GM18873 (cell line): ENCODE data around the gene RPTOR.

Experiments
- ATAC-seq: cut with Tn5 transposase; IDR thresholded peaks from one replicate; pipeline ENCODE4 v1.9.1; 2021; ENCODE audit warnings: mild to moderate bottlenecking, moderate library complexity, moderate number of reproducible peaks; ENCODE audit not compliant: unreplicated experiment, low FRiP score

Gene RPTOR

GRCh38 chr17:80636361-80637018, 91.9 kb downstream of the RPTOR start:
- ATAC-seq = no peak

GRCh38 chr17:80637048-80637781, 92.6 kb downstream of the RPTOR start:
- no peak for ATAC-seq

DNA sequence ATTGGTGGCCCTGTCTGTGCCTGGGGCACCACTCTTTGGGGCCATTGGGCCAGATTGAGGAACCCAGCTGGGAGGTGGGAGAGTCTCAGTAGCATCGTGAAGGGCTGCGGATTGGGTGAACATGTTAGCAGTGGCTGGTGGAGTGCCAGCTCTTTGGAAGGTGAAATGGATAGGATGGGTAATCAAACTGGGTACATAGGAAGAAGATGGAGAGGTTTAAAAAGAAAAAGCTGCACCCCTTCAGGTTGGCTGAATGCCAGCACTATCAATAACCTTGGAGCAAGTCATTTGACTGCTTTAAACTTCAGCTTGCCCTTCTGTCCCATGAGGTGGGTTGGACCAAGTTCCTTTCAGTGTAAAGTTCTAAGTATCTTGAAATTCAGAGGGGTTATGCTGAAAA, 95.0 kb downstream of the RPTOR start:
- ATAC-seq = no peak

DNA sequence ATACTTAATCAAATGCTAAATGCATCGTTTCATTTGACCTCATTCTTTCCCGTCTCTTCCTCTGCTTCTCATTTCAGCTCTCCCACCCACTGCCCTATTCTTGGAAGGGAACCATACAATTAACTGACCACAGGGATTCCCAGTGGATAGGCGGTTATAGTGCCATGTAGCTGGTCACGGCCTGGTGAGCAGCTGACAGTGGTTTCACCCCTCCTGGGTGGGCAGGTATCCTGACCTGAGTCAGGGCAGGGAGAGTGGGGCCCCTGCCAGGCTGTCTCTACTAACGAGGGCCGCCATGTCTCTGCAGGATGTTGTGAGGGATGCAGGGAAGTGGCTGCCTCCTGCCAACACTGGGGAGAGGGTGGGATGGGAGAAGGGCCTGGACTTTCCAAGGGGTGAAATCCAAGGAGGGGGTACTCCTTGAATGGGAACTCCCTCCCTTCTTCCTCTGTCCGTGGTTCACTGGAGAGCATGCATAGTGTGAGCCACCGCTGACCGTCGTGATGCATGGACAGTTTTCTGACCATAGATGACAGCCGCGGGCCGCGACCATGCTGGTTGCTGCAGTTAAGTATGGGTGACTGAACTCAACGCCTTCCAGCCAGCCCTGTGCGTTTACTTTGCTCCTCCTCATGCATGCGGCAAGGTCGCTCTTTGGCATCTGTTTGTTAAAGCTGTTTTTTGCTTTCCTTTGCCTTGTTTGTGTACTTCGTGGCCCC, 95.9 kb downstream of the RPTOR start:
- ATAC-seq = no peak

DNA sequence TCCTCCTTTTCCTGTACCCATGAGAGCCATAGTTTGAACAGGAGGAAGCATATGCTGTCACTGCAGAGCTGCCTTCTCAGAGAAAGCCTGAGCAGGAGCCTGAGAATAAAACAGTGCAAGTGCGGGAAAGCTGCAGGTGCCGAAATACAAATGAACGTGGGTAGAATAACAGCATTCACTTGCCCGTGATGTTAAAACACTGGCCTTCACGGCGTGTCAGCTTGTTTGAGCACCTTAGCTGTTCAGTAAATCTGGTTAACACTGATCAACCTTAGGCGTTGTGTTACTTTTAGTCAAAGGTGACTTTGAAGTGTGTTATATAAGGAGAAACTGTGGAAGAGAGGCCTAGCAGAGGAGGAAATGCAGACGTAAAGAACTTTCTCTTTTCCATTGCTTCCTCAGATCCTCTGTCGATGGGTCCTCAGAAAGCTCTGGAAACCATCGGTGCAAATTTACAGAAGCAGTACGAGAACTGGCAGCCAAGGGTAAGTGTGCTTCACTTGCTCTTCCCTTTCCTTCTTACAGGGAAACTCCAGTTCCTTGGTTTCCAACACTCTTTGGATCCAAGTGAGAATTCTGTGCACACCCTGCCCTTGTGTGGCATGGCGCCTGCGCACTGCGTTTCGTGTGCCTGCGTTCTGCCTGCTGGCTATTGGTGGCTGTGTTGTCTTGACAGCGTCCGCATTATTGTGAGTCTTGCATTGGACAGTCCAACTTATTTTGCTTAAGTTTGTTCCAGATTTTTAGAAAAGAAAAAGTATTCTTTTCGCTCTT, 98.9 kb downstream of the RPTOR start:
- ATAC-seq = no peak

GRCh38 chr17:80644536-80644935, 99.9 kb downstream of the RPTOR start:
- ATAC-seq = no peak

GRCh38 chr17:80645706-80646325, 101.2 kb downstream of the RPTOR start:
- no peak for ATAC-seq

DNA sequence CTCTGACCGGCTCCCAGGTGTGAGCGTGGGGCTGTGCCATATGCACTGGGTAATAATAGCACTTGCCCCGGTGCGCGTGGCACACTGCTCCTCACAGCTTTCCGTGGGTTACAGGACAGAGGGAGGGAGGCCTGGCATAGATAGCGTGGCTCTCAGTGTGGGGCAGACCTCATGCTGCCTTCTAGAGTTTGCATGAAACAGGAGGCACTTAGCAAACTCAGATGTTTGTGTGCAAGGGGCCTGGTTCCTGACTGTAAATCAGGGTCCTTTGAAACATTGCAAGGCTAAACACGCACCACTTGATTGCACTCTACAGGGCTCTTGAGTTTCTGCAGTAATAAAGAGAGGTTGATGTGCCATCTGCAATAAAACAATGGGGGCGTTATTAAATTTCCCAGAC, 101.7 kb downstream of the RPTOR start:
- ATAC-seq = no peak

- no peak for ATAC-seq
These were observed 103.1 kb downstream of the RPTOR start for GRCh38 chr17:80647746-80648145.

GRCh38 chr17:80649200-80649644, 104.6 kb downstream of the RPTOR start:
- ATAC-seq = no peak

DNA sequence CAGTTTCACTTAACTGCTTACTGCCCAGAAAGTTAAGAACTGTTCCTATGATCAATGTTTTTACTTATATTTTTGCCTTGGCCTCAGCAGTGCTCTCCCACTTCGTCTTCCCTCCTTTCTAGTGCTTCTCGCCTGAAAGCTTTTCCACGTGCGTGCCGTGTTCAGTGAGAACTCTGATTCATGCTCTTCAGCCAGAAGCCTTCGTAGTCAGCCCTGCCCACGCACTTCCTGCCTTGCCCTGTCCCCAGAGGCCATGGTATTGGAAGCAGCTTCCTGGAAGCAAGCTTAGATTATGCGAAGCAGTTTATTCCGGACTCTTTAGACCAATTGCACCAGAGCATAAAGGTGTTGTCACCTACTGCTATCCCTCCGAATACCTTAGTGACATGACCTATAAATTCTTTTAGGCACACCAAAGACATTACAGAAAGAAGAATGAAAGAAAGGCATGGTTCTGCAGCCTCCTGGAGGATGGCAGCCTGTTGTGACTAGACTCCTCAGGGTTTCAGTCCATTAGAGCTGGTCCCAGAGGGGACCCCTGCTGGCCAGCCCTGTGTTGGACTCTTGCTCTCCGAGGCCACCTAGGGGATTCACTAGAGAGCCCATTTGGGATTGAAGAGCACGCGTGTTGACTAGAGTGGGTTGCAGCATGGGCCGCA, 105.2 kb downstream of the RPTOR start:
- ATAC-seq = no peak

DNA sequence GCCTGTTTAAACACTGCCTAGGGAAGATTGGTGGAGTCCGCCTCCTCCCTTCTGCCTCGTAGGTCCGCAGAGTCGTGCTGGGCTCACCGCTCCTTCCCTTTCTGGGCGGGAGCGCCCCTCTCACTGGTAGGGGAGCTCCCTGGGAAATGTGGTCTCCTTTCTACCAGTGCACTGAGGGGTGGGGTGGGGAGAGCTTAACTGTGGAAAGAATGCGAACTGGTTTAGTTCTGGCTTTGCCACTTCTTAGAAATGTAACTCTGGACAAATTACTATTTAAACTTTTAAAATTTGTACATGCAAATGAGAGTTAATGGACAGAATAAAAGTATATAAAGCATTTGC, 105.7 kb downstream of the RPTOR start:
- ATAC-seq = no peak

- ATAC-seq = no peak
These were observed 106.3 kb downstream of the RPTOR start for GRCh38 chr17:80650751-80651518.

DNA sequence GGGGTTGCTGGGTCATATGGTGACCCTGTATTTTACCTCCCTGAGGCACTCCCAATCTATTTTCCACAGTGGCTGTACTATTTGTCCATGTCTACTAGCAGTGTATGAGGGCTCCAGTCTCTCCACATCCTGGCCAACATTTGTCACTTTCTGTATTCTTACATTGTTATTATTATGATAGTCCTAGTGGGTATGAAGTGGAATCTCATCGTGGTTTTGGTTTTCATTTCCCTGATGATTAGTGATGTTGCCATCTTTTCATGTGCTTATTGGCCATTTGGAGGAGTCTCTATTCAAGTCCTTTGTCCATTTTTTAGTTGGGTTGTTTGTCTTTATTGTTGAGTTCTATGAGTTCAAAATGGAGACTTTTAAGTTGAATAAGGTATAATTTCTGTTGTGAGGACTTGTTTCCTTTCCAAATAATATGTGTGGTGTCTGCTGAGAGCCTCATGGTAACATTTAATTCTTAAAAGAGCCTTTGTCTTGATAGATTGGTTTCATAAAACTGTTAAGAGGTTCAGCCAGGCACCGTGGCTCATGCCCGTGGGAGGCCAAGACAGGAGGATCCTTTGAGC, 108.2 kb downstream of the RPTOR start:
- ATAC-seq = no peak

DNA sequence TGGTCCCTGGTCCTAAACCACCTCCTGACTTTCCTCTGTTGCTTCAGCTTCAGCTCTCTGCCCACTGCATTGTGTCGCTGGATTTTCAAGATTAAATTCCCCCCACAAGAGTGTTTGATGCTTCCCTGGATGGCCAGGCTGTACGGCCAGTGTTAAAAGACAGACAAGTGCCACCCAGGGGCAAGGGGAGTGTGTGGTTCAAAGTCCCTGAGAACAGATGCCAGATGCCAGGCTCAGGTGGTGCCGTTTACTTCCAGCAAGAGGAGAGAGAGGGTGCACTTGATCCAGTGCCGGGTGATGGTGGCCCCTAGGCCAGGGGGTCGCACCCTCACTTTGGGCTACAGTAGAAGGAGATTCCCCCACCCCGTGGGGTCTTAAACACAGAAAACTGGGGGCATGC, 109.2 kb downstream of the RPTOR start:
- no peak for ATAC-seq

GRCh38 chr17:80655608-80656007, 111.0 kb downstream of the RPTOR start:
- no peak for ATAC-seq

DNA sequence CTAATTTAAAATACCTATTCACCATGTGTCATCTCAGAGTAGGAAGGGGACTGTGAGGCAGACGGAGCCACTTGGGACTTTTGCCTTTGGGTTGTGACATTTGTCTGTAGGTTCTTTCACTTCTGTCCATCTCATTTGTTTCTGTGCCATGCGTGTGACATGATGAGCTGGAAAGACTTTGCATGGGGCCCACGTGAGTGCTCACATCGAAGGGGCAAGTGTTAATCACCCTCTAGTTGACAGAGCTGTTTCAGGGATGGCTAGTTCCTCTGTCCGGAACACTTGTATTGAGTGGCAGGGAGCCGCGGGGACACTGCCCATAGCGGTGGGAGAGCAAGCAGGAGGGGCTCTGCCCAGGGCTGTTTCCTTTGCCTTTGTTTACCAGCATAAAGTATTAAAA, 112.0 kb downstream of the RPTOR start:
- no peak for ATAC-seq

DNA sequence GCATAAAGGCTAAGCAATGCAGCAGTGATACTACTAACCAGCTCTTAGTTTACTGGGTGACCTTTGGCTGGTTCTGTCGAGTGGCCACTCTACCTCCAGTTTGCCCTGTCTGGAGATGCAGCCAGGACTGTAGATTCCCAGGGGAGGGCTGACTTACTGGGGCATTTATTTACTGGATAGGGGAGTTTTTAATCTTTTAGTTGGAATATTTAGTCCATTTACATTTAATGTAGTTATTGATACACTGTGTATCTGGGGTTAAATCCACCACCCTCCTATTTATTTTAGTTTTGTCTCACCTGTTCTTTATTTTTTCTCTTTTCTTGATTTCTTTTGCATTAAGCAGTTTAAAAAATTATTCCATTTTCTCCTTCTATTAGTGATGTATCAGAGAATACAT, 112.9 kb downstream of the RPTOR start:
- no peak for ATAC-seq

DNA sequence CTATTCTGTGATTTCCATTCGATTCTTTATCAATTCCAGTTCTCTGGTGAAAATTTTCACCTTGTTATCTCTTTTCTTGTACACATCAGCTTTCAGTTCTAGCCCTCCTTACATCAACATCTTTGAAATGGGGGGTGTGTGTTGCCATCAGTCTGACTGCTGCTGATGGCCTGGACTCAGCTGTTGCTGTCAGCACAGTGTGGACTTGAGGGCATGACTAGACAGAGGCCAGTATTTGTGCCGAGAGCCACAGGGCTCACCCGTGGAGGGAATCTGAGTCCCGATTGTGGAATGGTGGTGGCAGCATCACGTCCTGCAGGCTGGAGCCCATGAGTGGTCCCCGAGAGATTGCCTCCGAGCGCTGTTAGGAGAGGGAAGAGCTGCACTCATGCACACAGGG, 114.2 kb downstream of the RPTOR start:
- ATAC-seq = no peak
